Measurements from ENCODE around the gene MLIP. TPM values are rescaled to one million over a fixed set of nuclear protein-coding genes. Genes with fewer than 3 reads are reported as not detected.

MLIP gene
- total and polyA plus RNA-seq, 4 experiments from 2014 or later: not detected

- DNase-seq: no peak
- Histone ChIP-seq H3K4me3 (ENCODE audit: low read length in 2 of 2) (no peak overlapping the region), H3K27me3 (ENCODE audit: insufficient read depth, low read length) (no peaks in the 10 kb centered on the region), H3K9me3 (ENCODE audit: control insufficient read depth in 1 of 2, low read length in 2 of 2) (no peaks in the 10 kb centered on the region), H3K27ac (ENCODE audit: low read depth, low read length) (no peak overlapping the region), H3K4me1 (ENCODE audit: insufficient read depth, low read length) (no peaks in the 10 kb centered on the region), H3K36me3 (ENCODE audit: insufficient read depth, low read length) (no peaks in the 10 kb centered on the region)
- CTCF ChIA-PET (ENCODE audit: partially characterized antibody): no interaction called here
- Mint-ChIP-seq H3K36me3 (no peaks in the 10 kb centered on the region), H3K4me1 (no peaks in the 10 kb centered on the region), H3K27ac (no peak overlapping the region), H3K27me3 (peaks cover 1 to 4% of the 10 kb centered on the region in 2 donors), H3K9me3 (peaks cover 0 to 3% (median 0%) of the 10 kb centered on the region in 8 donors), H3K4me3 (no peak overlapping the region)
- POLR2A ChIA-PET (ENCODE audit: partially characterized antibody): no interaction called here
- intact Hi-C loops (cut with micrococcal nuclease): no loop called here
Measured at GRCh38 chr6:54085047-54085446, 26.2 kb upstream of the MLIP start.

GRCh38 chr6:54085541-54085940 lies 25.7 kb upstream of the MLIP start:
- no peak overlapping the region for H3K4me3 Mint-ChIP-seq

GRCh38 chr6:54086439-54086838 lies 24.8 kb upstream of the MLIP start:
- no peaks in the 10 kb centered on the region for H3K4me1 Mint-ChIP-seq
- no peak overlapping the region for H3K4me3 Mint-ChIP-seq
- H3K9me3 ChIP-seq (ENCODE audit: control insufficient read depth in 1 of 2, low read length in 2 of 2): no peaks in the 10 kb centered on the region
- peaks cover 1 to 4% of the 10 kb centered on the region in 2 donors for H3K27me3 Mint-ChIP-seq
- H3K27ac Mint-ChIP-seq: no peak overlapping the region
- ChIA-PET POLR2A (ENCODE audit: partially characterized antibody) (no interaction called here), CTCF (ENCODE audit: partially characterized antibody) (no interaction called here)
- peaks cover 0 to 3% (median 0%) of the 10 kb centered on the region in 8 donors for H3K9me3 Mint-ChIP-seq
- intact Hi-C loops (cut with micrococcal nuclease): no loop called here
- DNase-seq: no peak
- H3K4me1 ChIP-seq (ENCODE audit: insufficient read depth, low read length): no peaks in the 10 kb centered on the region
- H3K36me3 ChIP-seq (ENCODE audit: insufficient read depth, low read length): no peaks in the 10 kb centered on the region
- H3K27me3 ChIP-seq (ENCODE audit: insufficient read depth, low read length): no peaks in the 10 kb centered on the region
- H3K36me3 Mint-ChIP-seq: no peaks in the 10 kb centered on the region
- H3K27ac ChIP-seq (ENCODE audit: low read depth, low read length): no peak overlapping the region
- H3K4me3 ChIP-seq (ENCODE audit: low read length in 2 of 2): no peak overlapping the region

More at GRCh38 chr6:54085541-54085940, 25.7 kb upstream of the MLIP start:
- Mint-ChIP-seq H3K36me3 (no peaks in the 10 kb centered on the region), H3K9me3 (peaks cover 0 to 3% (median 0%) of the 10 kb centered on the region in 8 donors), H3K27me3 (peaks cover 1 to 4% of the 10 kb centered on the region in 2 donors), H3K4me1 (no peaks in the 10 kb centered on the region), H3K27ac (no peak overlapping the region)
- H3K36me3 ChIP-seq (ENCODE audit: insufficient read depth, low read length): no peaks in the 10 kb centered on the region
- ChIA-PET CTCF (ENCODE audit: partially characterized antibody) (no interaction called here), POLR2A (ENCODE audit: partially characterized antibody) (no interaction called here)
- no peak overlapping the region for H3K27ac ChIP-seq (ENCODE audit: low read depth, low read length)
- intact Hi-C loops (cut with micrococcal nuclease): no loop called here
- no peaks in the 10 kb centered on the region for H3K27me3 ChIP-seq (ENCODE audit: insufficient read depth, low read length)
- H3K4me3 ChIP-seq (ENCODE audit: low read length in 2 of 2): no peak overlapping the region
- DNase-seq: no peak
- H3K9me3 ChIP-seq (ENCODE audit: control insufficient read depth in 1 of 2, low read length in 2 of 2): no peaks in the 10 kb centered on the region
- no peaks in the 10 kb centered on the region for H3K4me1 ChIP-seq (ENCODE audit: insufficient read depth, low read length)

- no peak for DNase-seq
- intact Hi-C loops (cut with micrococcal nuclease): no loop called here
- no peak overlapping the region for H3K27ac ChIP-seq (ENCODE audit: low read depth, low read length)
- Mint-ChIP-seq H3K36me3 (no peaks in the 10 kb centered on the region), H3K27ac (no peak overlapping the region), H3K27me3 (peaks cover 1 to 4% of the 10 kb centered on the region in 2 donors), H3K4me1 (no peaks in the 10 kb centered on the region), H3K9me3 (peaks cover 0 to 3% (median 0%) of the 10 kb centered on the region in 8 donors), H3K4me3 (no peak overlapping the region)
- H3K9me3 ChIP-seq (ENCODE audit: control insufficient read depth in 1 of 2, low read length in 2 of 2): no peaks in the 10 kb centered on the region
- H3K36me3 ChIP-seq (ENCODE audit: insufficient read depth, low read length): no peaks in the 10 kb centered on the region
- H3K27me3 ChIP-seq (ENCODE audit: insufficient read depth, low read length): no peaks in the 10 kb centered on the region
- POLR2A ChIA-PET (ENCODE audit: partially characterized antibody): no interaction called here
- no peak overlapping the region for H3K4me3 ChIP-seq (ENCODE audit: low read length in 2 of 2)
- CTCF ChIA-PET (ENCODE audit: partially characterized antibody): no interaction called here
- H3K4me1 ChIP-seq (ENCODE audit: insufficient read depth, low read length): no peaks in the 10 kb centered on the region
Measured at GRCh38 chr6:54087721-54088120, 23.5 kb upstream of the MLIP start.

GRCh38 chr6:54093326-54093948 lies 17.8 kb upstream of the MLIP start:
- H3K36me3 ChIP-seq (ENCODE audit: insufficient read depth, low read length): no peaks in the 10 kb centered on the region
- H3K27ac ChIP-seq (ENCODE audit: low read depth, low read length): no peak overlapping the region
- H3K4me1 ChIP-seq (ENCODE audit: insufficient read depth, low read length): no peaks in the 10 kb centered on the region
- no peaks in the 10 kb centered on the region for H3K27me3 Mint-ChIP-seq
- peaks cover 0 to 6% (median 3%) of the 10 kb centered on the region in 8 donors for H3K9me3 Mint-ChIP-seq
- DNase-seq: no peak
- intact Hi-C loops (cut with micrococcal nuclease): no loop called here
- no peak overlapping the region for H3K4me3 ChIP-seq (ENCODE audit: low read length in 2 of 2)
- no peak overlapping the region for H3K27ac Mint-ChIP-seq
- no peak overlapping the region for H3K4me3 Mint-ChIP-seq
- H3K4me1 Mint-ChIP-seq: no peaks in the 10 kb centered on the region
- H3K9me3 ChIP-seq (ENCODE audit: control insufficient read depth in 1 of 2, low read length in 2 of 2): no peaks in the 10 kb centered on the region
- no peaks in the 10 kb centered on the region for H3K27me3 ChIP-seq (ENCODE audit: insufficient read depth, low read length)
- POLR2A ChIA-PET (ENCODE audit: partially characterized antibody): no interaction called here
- CTCF ChIA-PET (ENCODE audit: partially characterized antibody): no interaction called here
- H3K36me3 Mint-ChIP-seq: no peaks in the 10 kb centered on the region

GRCh38 chr6:54094293-54094692 lies 16.9 kb upstream of the MLIP start:
- ChIA-PET POLR2A (ENCODE audit: partially characterized antibody) (no interaction called here), CTCF (ENCODE audit: partially characterized antibody) (no interaction called here)
- no peak overlapping the region for H3K4me3 Mint-ChIP-seq
- peaks cover 0 to 6% (median 3%) of the 10 kb centered on the region in 8 donors for H3K9me3 Mint-ChIP-seq
- Histone ChIP-seq H3K9me3 (ENCODE audit: control insufficient read depth in 1 of 2, low read length in 2 of 2) (no peaks in the 10 kb centered on the region), H3K27me3 (ENCODE audit: insufficient read depth, low read length) (no peaks in the 10 kb centered on the region), H3K4me3 (ENCODE audit: low read length in 2 of 2) (no peak overlapping the region), H3K27ac (ENCODE audit: low read depth, low read length) (no peak overlapping the region), H3K4me1 (ENCODE audit: insufficient read depth, low read length) (no peaks in the 10 kb centered on the region), H3K36me3 (ENCODE audit: insufficient read depth, low read length) (no peaks in the 10 kb centered on the region)
- intact Hi-C loops (cut with micrococcal nuclease): no loop called here
- H3K27ac Mint-ChIP-seq: no peak overlapping the region
- no peak for DNase-seq
- H3K4me1 Mint-ChIP-seq: no peaks in the 10 kb centered on the region
- no peaks in the 10 kb centered on the region for H3K27me3 Mint-ChIP-seq
- H3K36me3 Mint-ChIP-seq: no peaks in the 10 kb centered on the region

GRCh38 chr6:54094786-54095185 lies 16.5 kb upstream of the MLIP start:
- intact Hi-C loops (cut with micrococcal nuclease): no loop called here
- Mint-ChIP-seq H3K27ac (no peak overlapping the region), H3K27me3 (no peaks in the 10 kb centered on the region), H3K4me1 (no peaks in the 10 kb centered on the region), H3K9me3 (peaks cover 0 to 6% (median 3%) of the 10 kb centered on the region in 8 donors), H3K36me3 (no peaks in the 10 kb centered on the region), H3K4me3 (no peak overlapping the region)
- Histone ChIP-seq H3K36me3 (ENCODE audit: insufficient read depth, low read length) (no peaks in the 10 kb centered on the region), H3K4me3 (ENCODE audit: low read length in 2 of 2) (no peak overlapping the region), H3K9me3 (ENCODE audit: control insufficient read depth in 1 of 2, low read length in 2 of 2) (no peaks in the 10 kb centered on the region), H3K27ac (ENCODE audit: low read depth, low read length) (no peak overlapping the region), H3K4me1 (ENCODE audit: insufficient read depth, low read length) (no peaks in the 10 kb centered on the region), H3K27me3 (ENCODE audit: insufficient read depth, low read length) (no peaks in the 10 kb centered on the region)
- ChIA-PET CTCF (ENCODE audit: partially characterized antibody) (no interaction called here), POLR2A (ENCODE audit: partially characterized antibody) (no interaction called here)
- no peak for DNase-seq

- no peaks in the 10 kb centered on the region for H3K4me1 ChIP-seq (ENCODE audit: insufficient read depth, low read length)
- ChIA-PET POLR2A (ENCODE audit: partially characterized antibody) (no interaction called here), CTCF (ENCODE audit: partially characterized antibody) (no interaction called here)
- H3K27me3 ChIP-seq (ENCODE audit: insufficient read depth, low read length): no peaks in the 10 kb centered on the region
- H3K27me3 Mint-ChIP-seq: no peaks in the 10 kb centered on the region
- intact Hi-C loops (cut with micrococcal nuclease): no loop called here
- H3K36me3 ChIP-seq (ENCODE audit: insufficient read depth, low read length): no peaks in the 10 kb centered on the region
- H3K36me3 Mint-ChIP-seq: no peaks in the 10 kb centered on the region
- H3K4me3 ChIP-seq (ENCODE audit: low read length in 2 of 2): no peak overlapping the region
- no peaks in the 10 kb centered on the region for H3K9me3 ChIP-seq (ENCODE audit: control insufficient read depth in 1 of 2, low read length in 2 of 2)
- H3K4me3 Mint-ChIP-seq: no peak overlapping the region
- no peak overlapping the region for H3K27ac Mint-ChIP-seq
- DNase-seq: no peak
- no peak overlapping the region for H3K27ac ChIP-seq (ENCODE audit: low read depth, low read length)
- peaks cover 0 to 6% (median 3%) of the 10 kb centered on the region in 8 donors for H3K9me3 Mint-ChIP-seq
- H3K4me1 Mint-ChIP-seq: no peaks in the 10 kb centered on the region
Measured at GRCh38 chr6:54095723-54096122, 15.5 kb upstream of the MLIP start.

Measured in CD4-positive, alpha-beta memory T cell (primary cell).